Psoas muscle (tissue), 8 donors: ENCODE data around the gene GNPDA2. TPM values are rescaled to one million over a fixed set of nuclear protein-coding genes. Genes with fewer than 3 reads are reported as not detected.

Experiments used
- ATAC-seq, 4 donors: fragments of 200-7000 bp; cut with Tn5 transposase; one replicate each; pipeline ENCODE4 v1.9.1; 2020; ENCODE audit warnings: moderate library complexity in 3 of 4, mild to moderate bottlenecking in 2 of 4
- DNase-seq, 2 donors: peaks; one replicate each; pipeline ENCODE4 v3.0.0-alpha.2; 2020
- H3K27ac ChIP-seq: fragments of 200-600 bp; one replicate; pipeline ENCODE4 v1.8.0; 2022
- H3K27me3 ChIP-seq, 3 donors: fragments of 200-600 bp in 1 of 3; one replicate each; pipeline versions ENCODE4 v1.6.1 to v1.8.0; 2013 to 2022; ENCODE audit warnings: low read length in 2 of 3, mild to moderate bottlenecking in 2 of 3, moderate library complexity in 1 of 3; ENCODE audit not compliant: insufficient read depth in 3 of 3
- H3K36me3 ChIP-seq, 2 donors: fragments of 200-600 bp in 1 of 2; one replicate each; pipeline versions ENCODE4 v1.6.1 to v1.8.0; 2013 to 2022; ENCODE audit warnings: low read depth in 1 of 2, mild to moderate bottlenecking in 1 of 2, moderate library complexity in 1 of 2; ENCODE audit not compliant: insufficient read depth in 1 of 2
- H3K4me1 ChIP-seq: fragments of 200-600 bp; one replicate; pipeline ENCODE4 v1.8.0; 2022
- H3K4me3 ChIP-seq: fragments of 200-600 bp; one replicate; pipeline ENCODE4 v1.8.0; 2022; ENCODE audit warnings: mild to moderate bottlenecking
- H3K9me3 ChIP-seq: fragments of 200-600 bp; one replicate; pipeline ENCODE4 v1.8.0; 2022
- WGBS, 3 donors: extraction: QIAGEN DNeasy Blood & Tissue Kit; methylation state at CpG; one replicate each; pipeline versions ENCODE4 v1.1.6 to v1.1.7; 2013; 5-methylcytosine and 5-hydroxymethylcytosine counted together
- intact Hi-C, 2 donors: fragments of 100-400 bp; cut with DNase I; formaldehyde crosslinking; loops; one replicate each; pipeline versions ENCODE4 v1.11.0 to v1.14.2; 2022
- polyA plus RNA-seq, 3 donors: library from polyadenylated mRNA; stranded (reverse); fragments of 200-250 nt; gene quantifications; one replicate each; pipeline ENCODE4 v1.2.3, GENCODE V29; 2013
- total RNA-seq, 4 donors: library from RNA; stranded (reverse); fragmentation: NEBNext Ultra II Directional in 2 of 4; extraction: Animal tissue kit (Norgen Biotek cat#: 25700) in 2 of 4; gene quantifications; one replicate each; pipeline versions ENCODE4 v1.2.1 to v1.2.4, GENCODE V29; 2021 to 2023
- TF ChIP-seq, protein P1 (sequence below): fragments of 200-600 bp; IDR thresholded peaks from one replicate; pipeline ENCODE4 v1.8.0; 2022; ENCODE audit warnings: antibody characterized with exemption
- donor health status: healthy with polysubstance abuse.
- donor health status: DM: no; HTN: no; CAD: no; lungs with moderate emphysema.
- donor health status: Bipolar disorder and iron deficiency.
- donor health status: healthy.
- donor health status: DM: yes; HTN: yes; CAD: no.
- donor health status: DM: no; HTN: no; CAD: no.
- donor health status: DM: no; HTN: no; CAD: no.
- donor health status: DM: yes; HTN: yes; CAD: no.

The GNPDA2 gene
- total and polyA plus RNA-seq, 7 donors: 4.6 to 18.9 (median 6.9) TPM

DNA sequence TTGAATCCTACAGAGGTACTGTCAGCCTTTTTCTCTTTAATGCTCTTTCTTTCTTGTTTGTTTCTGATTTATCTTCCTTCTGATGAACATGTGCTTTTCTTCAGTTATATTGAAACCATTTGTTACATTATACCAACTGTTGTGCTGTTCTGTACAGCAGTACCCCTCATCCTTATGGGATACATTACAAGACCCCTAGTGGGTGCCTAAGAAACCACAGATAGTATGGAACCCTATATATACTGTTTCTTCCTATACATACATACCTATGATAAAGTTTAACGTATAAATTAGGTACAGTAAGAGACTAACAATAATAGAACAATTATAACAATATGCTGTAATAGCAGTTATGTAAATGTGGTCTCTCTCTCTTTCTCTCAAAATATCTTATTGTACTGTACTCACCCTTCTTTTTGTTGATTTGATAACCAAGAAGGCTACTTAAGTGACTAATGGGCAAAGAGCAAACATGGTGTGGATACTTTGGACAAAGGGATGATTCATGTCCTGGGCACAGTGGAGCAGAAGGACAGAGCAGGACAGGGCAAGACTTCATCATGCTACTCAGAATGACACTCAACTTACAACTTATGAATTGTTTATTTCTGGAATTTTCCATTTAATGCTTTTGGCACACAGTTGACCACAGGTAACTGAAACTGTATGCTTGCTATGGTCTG is 64.3 kb downstream of the GNPDA2 start:
- H3K9me3 ChIP-seq: no peaks in the 10 kb centered on the region
- no peak overlapping the region for H3K4me3 ChIP-seq
- peak in 3 of 4 donors; percentile 52 to 72 (median 70) for ATAC-seq
- H3K4me1 ChIP-seq: no peaks in the 10 kb centered on the region
- H3K36me3 ChIP-seq: no peaks in the 10 kb centered on the region
- DNase-seq: no peak
- TF ChIP-seq, protein P1, sequence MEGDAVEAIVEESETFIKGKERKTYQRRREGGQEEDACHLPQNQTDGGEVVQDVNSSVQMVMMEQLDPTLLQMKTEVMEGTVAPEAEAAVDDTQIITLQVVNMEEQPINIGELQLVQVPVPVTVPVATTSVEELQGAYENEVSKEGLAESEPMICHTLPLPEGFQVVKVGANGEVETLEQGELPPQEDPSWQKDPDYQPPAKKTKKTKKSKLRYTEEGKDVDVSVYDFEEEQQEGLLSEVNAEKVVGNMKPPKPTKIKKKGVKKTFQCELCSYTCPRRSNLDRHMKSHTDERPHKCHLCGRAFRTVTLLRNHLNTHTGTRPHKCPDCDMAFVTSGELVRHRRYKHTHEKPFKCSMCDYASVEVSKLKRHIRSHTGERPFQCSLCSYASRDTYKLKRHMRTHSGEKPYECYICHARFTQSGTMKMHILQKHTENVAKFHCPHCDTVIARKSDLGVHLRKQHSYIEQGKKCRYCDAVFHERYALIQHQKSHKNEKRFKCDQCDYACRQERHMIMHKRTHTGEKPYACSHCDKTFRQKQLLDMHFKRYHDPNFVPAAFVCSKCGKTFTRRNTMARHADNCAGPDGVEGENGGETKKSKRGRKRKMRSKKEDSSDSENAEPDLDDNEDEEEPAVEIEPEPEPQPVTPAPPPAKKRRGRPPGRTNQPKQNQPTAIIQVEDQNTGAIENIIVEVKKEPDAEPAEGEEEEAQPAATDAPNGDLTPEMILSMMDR: no peak
- WGBS, 3 donors: 87 to 93% (median 88%) methylated on average over 1 of the region's 1 CpG
- H3K27me3 ChIP-seq: no peaks in the 10 kb centered on the region
- intact Hi-C loops: no loop called here
- peak overlapping the region; percentile 27 for H3K27ac ChIP-seq

DNA sequence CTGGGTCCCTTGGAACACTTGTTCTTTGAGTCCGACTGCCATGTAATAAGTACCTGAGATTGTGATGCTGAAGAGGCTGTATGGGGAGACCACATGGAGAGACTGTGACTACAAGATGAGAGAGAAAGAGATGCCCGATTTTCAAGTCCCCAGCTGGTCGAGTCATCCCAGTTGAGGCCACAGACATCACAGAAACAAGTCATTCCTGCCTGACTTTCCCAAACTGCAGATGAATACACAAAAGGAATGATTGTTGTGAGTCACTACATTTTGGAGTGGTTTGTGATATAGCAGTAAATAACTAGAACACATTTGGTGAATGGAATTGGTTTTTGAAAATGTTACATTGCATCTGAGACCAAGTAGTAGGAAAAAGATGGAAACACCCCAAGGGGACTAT is 66.0 kb downstream of the GNPDA2 start:
- H3K4me1 ChIP-seq: no peaks in the 10 kb centered on the region
- 44 to 47% (median 46%) methylated on average over 3 of the region's 3 CpGs for WGBS, 3 donors
- no peak overlapping the region for H3K4me3 ChIP-seq
- H3K9me3 ChIP-seq: no peaks in the 10 kb centered on the region
- intact Hi-C loops: no loop called here
- no peaks in the 10 kb centered on the region for H3K27me3 ChIP-seq
- no peak overlapping the region for H3K27ac ChIP-seq
- TF ChIP-seq, protein P1: no peak
- H3K36me3 ChIP-seq: no peaks in the 10 kb centered on the region
- ATAC-seq (no peak), DNase-seq (no peak)

DNA sequence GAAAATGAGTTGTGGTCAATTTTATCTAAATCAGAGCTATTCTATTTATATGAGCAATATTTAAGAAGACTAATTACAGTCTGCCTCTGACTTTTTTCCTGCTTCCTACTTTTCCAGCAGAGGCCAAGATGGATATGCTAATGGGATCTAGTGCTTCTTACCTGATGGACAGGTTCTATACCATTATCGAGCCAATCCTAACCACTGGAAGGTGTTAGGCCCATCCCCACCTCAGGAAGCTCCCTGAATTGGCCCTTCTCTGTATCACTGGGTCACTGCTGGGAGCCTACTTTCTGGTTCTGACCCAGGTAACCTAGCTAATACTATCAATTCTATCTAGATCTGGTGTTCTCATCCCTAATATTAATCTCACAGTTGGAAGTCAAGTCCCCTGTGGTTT is 74.4 kb downstream of the GNPDA2 start:
- no peak for DNase-seq
- no peak overlapping the region for H3K4me3 ChIP-seq
- TF ChIP-seq, protein P1: no peak
- H3K27me3 ChIP-seq: no peaks in the 10 kb centered on the region
- 81 to 90% (median 87%) methylated on average over 1 of the region's 1 CpG for WGBS, 3 donors
- H3K36me3 ChIP-seq: peaks cover 0 to 5% of the 10 kb centered on the region in 2 donors
- H3K27ac ChIP-seq: peak overlapping the region; percentile 90
- H3K4me1 ChIP-seq: peaks cover 15% of the 10 kb centered on the region
- H3K9me3 ChIP-seq: no peaks in the 10 kb centered on the region
- peak in 3 of 4 donors; percentile 14 to 29 (median 19) for ATAC-seq
- intact Hi-C loops: no loop called here

Other genes starting within 250 kb of the GNPDA2 start
- gene YIPF7, start 74.9 kb downstream of the GNPDA2 start, total RNA-seq: 10 to 100 TPM in 3 of 4 donors, 1 to 10 TPM in 1; 3.2 to 27.9 (median 18.6) TPM
- gene YIPF7, start 74.9 kb downstream of the GNPDA2 start, polyA plus RNA-seq: 1 to 10 TPM; 3.2 to 8.2 (median 5.0) TPM
- gene GUF1, start 48.1 kb downstream of the GNPDA2 start, total RNA-seq: 10 to 100 TPM; 24.0 to 39.8 (median 32.4) TPM
- gene GUF1, start 48.1 kb downstream of the GNPDA2 start, polyA plus RNA-seq: 10 to 100 TPM; 17.6 to 25.8 (median 18.3) TPM